Lower leg skin (tissue), 3 donors: ENCODE results near the gene GRID2.

Source experiments
- CTCF ChIP-seq, 3 donors: fragments of 450-650 bp; IDR thresholded peaks; one replicate each; pipeline ENCODE4 v1.5.1; 2016; ENCODE audit warnings: antibody characterized with exemption in 3 of 3, mild to moderate bottlenecking in 3 of 3, moderate library complexity in 2 of 3
- POLR2A ChIP-seq, 2 donors: fragments of 450-650 bp; IDR thresholded peaks; one replicate each; pipeline ENCODE4 v1.6.1; 2016 to 2017; ENCODE audit warnings: antibody characterized with exemption in 2 of 2, mild to moderate bottlenecking in 1 of 2, moderate library complexity in 1 of 2

- TF ChIP-seq CTCF (IDR thresholded peaks at IDR 0.05) (no peak), POLR2A (IDR thresholded peaks at IDR 0.05) (no peak)
Measured at GRCh38 chr4:93317057-93317456, 1013.3 kb downstream of the GRID2 start.
